NCI-H345 treated with DMSO at 0.1 percent for 48 hours (cell line): Measurements from ENCODE around the gene NTN1.

Source experiments
- DNase-seq: peaks from one replicate; lab custom pipeline; 2025; ENCODE audit not compliant: unreplicated experiment; lab: John Stamatoyannopoulos, UW

NTN1 gene

DNA sequence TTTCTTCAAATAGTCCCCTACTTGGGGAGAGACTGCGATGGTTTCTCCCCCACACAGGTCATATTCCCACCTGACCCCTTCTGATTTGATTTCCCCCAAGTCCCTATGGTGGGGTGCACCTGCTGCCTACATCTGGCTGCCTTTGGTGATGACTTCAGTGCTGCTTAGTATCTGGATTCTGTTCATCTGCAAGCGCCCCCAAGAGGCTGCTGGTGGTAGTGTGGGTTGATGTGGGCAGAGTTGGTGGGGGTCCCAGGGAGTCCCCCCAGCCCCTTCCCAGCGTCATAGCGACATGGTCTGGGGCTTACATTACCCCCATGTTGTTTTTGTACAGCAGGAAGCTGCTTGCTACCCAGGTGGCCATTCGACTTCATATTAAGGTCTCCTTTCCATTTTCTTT is 99.2 kb downstream of the NTN1 start:
- no peak for DNase-seq

- DNase-seq = no peak
These were observed 100.0 kb downstream of the NTN1 start for GRCh38 chr17:9121186-9121820.

GRCh38 chr17:9123594-9124553 is 102.6 kb downstream of the NTN1 start:
- no peak for DNase-seq

DNA sequence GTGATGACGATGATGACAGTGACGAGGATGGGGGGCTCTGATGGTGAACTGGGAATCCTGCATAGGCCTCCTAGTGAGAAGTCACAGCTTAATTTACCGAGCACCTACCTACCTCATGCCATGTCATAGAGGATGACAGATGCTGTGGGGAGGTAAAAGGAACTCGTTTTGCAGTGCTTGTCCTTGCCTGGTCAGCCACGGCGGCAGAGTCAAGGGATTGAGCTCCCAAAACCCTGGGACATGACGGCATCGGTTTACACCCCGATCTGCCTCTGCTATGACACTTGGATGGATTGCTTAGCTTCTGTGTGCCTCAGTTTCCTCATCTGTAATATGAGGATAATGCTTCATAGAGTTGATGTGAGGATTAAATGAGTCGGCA is 103.2 kb downstream of the NTN1 start:
- DNase-seq = no peak

DNA sequence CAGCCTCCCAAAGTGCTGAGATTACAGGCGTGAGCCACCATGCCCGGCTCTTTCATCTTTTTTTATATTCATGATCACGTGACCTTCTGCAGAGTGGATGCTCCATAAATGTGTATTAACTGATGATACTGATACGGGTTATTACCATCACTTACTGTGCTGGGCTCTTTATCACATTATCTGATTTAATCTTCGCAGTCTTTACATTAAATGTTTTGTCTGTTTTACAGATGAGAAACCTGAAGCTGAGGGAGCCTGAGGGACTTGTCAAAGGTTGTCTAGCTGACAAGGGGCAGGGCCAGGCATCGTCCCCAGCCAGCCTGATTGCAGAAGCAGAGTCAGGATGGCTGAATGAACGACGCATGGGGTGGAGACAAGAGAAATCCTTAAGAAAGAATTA is 104.4 kb downstream of the NTN1 start:
- no peak for DNase-seq

GRCh38 chr17:9127340-9127739 is 106.0 kb downstream of the NTN1 start:
- no peak for DNase-seq

GRCh38 chr17:9131371-9131770 is 110.1 kb downstream of the NTN1 start:
- no peak for DNase-seq

- no peak for DNase-seq
These were observed 111.0 kb downstream of the NTN1 start for GRCh38 chr17:9132291-9132690.

DNA sequence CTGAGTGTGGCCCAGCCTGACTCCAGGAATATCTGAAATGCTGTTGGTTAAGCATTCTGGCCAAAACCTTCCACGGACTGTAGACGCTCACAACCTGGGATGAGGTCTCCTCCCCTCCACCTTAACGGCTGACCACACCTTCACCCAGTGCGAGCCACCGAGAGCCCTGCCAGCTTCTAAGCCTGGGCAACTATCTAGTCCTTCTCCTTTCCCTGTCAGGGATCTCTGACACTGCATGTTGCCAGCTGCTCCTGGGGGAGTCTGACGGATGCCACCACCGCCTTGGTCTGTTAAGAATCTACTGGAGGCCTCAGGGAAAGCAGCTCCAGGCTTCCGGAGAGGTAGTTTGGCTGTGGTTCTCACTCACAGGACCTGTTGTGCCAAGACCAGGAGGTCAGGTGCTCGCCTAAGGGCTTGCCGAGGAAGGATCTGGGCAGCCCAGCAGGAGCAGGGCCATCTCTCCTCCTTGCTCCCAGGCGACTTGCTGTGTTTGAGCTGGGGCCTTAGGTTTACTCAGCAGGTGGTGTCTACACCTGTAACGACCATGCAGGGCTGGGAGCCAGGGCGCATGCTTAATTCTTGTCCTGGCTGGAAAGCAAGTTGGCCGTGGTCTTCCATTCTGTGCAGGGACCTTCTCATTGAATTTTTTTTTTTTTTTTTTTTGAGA is 111.8 kb downstream of the NTN1 start:
- no peak for DNase-seq

GRCh38 chr17:9138161-9138717 is 116.9 kb downstream of the NTN1 start:
- DNase-seq = no peak

DNA sequence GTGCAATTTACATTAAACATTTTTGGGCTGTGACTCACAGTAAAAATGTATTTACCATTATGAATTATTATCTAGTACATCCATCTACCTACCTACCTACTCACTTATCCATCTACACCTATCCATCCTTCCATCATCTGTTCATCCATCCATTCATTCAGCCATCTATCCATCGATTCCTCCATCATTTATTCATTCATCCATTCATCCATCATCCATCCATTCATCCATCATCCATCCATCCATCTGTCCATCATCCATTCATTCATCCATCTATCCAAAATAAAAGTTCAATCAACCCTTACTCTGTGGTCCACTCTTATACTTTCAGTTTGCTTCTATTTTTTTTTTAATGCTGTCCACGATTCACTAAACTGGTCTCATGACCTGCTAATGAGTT is 118.4 kb downstream of the NTN1 start:
- DNase-seq = no peak

- no peak for DNase-seq
These were observed 119.5 kb downstream of the NTN1 start for GRCh38 chr17:9140550-9141424.

DNA sequence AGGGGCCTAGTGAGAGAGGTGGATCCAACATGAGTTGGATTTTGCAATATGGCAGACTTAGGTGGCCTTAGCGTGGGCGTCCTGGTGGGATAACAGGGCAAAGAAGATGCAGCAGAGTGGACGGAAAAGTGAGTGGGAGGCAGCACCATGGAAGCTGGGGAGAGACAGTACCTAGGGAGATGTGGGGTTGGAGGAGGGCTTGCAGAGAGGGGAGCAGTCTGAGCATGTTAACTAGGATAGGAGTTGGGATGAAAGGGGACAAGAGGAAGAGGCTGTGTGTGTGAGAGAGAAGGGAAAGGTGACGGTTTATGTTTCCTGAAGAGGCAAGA is 120.1 kb downstream of the NTN1 start:
- no peak for DNase-seq

DNA sequence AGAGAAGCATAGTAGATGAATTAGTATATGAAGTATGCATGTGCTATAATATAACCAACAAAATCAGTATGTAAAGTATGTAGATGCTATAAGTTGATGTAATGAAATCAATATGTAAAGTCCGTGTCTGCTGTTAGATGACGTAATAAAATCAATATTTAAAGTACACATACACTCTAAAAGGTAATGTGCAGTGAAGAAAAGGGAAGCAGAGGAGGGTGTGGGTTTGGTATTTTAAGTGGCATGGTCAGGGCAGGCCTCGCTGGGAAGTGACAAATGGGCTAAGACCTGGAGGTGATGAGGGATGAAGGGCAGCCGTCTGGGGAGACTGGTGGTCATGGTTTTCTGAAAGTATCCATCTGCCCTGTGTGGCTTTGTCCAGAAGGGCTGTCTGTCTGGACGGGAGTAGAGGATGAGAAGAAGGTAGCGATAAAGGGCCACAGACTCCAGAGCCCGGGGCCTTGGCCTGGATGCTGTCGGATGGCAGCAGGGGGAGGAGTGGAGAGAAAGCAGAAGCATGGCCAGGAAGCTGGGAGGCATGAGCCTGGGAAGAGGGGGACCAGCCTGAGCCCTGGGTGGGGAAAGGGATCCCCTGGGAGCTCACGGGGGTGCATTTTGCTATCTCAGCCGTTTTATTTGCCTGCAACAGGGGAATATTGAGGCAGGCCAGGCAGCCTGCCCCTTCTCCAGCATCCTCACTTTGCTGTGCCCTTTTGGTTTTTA is 121.6 kb downstream of the NTN1 start:
- no peak for DNase-seq

- DNase-seq = no peak
These were observed 123.4 kb downstream of the NTN1 start for GRCh38 chr17:9144502-9145249.

DNA sequence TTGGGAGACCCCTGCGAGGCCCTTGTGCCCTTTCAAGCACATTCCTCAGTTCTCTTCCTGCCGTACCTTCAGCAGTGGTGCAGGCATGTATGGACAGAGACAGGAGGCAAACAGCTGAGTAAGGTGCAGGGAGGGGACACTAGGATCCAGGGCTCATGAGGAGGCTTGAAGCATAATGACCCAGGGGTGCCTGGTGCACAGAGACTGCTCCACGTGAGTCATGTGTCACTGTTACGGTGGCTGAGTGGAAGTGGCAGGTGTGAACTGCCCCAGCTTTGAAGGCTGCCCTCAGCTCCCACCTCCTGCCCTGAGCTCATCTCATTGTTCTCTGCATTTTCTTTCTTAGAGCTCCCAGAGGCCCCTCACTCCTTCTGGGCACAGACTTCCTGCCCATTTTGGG is 124.8 kb downstream of the NTN1 start:
- DNase-seq = no peak

GRCh38 chr17:9148905-9149525 is 127.7 kb downstream of the NTN1 start:
- no peak for DNase-seq

GRCh38 chr17:9150446-9151090 is 129.3 kb downstream of the NTN1 start:
- no peak for DNase-seq
